Measurements from ENCODE around the gene HIPK2. TPM values are rescaled to one million over a fixed set of nuclear protein-coding genes. Genes with fewer than 3 reads are reported as not detected.
A peak's percentile ranks its signal among the peaks of the same experiment; 100 is the strongest.

Gene HIPK2
- total RNA-seq, 6 experiments from 2014 or later = 48.5 to 68.0 (median 59.6) TPM

DNA sequence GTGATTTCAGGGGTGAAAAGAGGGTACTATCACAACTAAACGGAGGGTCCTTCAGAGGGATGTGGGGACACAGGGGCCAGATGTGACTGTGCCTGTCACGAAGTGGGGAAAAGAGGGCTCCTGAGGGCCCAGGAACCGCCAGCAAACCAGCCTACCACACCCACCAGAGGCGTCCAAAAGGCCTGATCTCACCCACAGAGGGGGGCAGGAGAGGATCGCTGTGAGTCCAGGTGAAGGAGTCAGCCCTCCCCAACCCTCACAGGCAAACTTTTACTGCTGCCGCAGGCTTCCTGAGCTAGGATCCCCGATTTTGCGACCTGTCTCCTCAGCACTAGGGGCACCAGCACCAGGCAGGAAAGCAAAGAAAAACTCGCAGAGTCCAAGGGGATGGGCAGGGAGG lies 64.7 kb downstream of the HIPK2 start:
- H3K9me3 ChIP-seq = no peaks in the 10 kb centered on the region
- intact Hi-C loops (cut with DNase I) = no loop called here
- no peak for TF ChIP-seq POLR2A (IDR thresholded peaks at IDR 0.05)
- TF ChIP-seq, protein P1, sequence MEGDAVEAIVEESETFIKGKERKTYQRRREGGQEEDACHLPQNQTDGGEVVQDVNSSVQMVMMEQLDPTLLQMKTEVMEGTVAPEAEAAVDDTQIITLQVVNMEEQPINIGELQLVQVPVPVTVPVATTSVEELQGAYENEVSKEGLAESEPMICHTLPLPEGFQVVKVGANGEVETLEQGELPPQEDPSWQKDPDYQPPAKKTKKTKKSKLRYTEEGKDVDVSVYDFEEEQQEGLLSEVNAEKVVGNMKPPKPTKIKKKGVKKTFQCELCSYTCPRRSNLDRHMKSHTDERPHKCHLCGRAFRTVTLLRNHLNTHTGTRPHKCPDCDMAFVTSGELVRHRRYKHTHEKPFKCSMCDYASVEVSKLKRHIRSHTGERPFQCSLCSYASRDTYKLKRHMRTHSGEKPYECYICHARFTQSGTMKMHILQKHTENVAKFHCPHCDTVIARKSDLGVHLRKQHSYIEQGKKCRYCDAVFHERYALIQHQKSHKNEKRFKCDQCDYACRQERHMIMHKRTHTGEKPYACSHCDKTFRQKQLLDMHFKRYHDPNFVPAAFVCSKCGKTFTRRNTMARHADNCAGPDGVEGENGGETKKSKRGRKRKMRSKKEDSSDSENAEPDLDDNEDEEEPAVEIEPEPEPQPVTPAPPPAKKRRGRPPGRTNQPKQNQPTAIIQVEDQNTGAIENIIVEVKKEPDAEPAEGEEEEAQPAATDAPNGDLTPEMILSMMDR (IDR thresholded peaks at IDR 0.05) = no peak
- H3K27me3 ChIP-seq = no peaks in the 10 kb centered on the region
- H3K4me1 ChIP-seq = peaks cover 0 to 32% (median 12%) of the 10 kb centered on the region in 4 donors
- H3K27ac ChIP-seq = peak overlapping the region in 2 of 3 donors; percentile 32 to 57
- no peak overlapping the region for H3K4me3 ChIP-seq
- WGBS (ENCODE audit: insufficient coverage, low coverage, low lambda C conversion rate, missing lambda C conversion rate) = 78% methylated on average over 5 of the region's 9 CpGs
- no peak for DNase-seq
- ATAC-seq = no peak
- peaks cover 3 to 34% (median 14%) of the 10 kb centered on the region in 4 donors for H3K36me3 ChIP-seq

DNA sequence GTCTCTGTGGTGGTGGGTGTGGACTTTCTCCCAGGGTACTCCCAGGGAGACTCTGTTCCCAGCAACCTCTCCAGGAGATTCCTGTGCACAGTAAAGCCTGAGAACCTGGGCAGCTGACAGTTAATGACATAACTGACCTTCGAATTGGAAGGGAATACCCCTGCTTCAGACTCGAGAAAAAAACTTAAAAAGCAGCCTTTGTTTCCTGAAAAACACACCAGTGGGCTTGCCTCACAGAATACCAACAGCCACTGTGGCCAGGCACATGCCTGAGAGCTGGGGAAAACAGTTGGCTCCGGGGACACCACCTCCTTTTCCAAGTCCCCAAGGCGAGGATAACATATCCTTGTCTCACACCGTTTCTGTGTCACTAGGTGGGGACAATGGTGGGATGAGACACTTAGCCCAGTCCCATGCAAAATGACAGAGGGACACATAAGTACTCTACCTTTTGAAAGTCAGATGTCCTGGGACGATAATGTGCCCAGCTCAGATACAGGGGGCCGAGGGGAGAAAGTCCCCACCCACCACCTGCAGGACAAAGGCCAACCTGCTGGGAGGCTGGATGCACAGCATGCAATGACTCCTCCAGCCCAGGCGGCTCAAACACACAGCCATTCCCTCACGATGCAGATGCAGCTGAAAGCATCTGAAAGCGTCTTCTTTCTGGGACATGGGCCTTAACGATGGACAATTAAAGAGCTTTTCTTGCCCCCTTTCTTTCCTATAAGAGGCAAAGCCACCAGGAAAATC lies 65.6 kb downstream of the HIPK2 start:
- Histone ChIP-seq H3K9me3 (no peaks in the 10 kb centered on the region), H3K27me3 (no peaks in the 10 kb centered on the region), H3K4me1 (peaks cover 0 to 32% (median 12%) of the 10 kb centered on the region in 4 donors), H3K36me3 (peaks cover 5 to 34% (median 14%) of the 10 kb centered on the region in 4 donors), H3K4me3 (no peak overlapping the region), H3K27ac (peak overlapping the region in 2 of 3 donors; percentile 32 to 57)
- ATAC-seq = peak in 1 of 4 donors; percentile 8
- WGBS (ENCODE audit: insufficient coverage, low coverage, low lambda C conversion rate, missing lambda C conversion rate) = 61% methylated on average over 6 of the region's 11 CpGs
- no peak for DNase-seq
- intact Hi-C loops (cut with DNase I) = no loop called here
- TF ChIP-seq, protein P1 (IDR thresholded peaks at IDR 0.05) = no peak
- TF ChIP-seq POLR2A (IDR thresholded peaks at IDR 0.05) = no peak

DNA sequence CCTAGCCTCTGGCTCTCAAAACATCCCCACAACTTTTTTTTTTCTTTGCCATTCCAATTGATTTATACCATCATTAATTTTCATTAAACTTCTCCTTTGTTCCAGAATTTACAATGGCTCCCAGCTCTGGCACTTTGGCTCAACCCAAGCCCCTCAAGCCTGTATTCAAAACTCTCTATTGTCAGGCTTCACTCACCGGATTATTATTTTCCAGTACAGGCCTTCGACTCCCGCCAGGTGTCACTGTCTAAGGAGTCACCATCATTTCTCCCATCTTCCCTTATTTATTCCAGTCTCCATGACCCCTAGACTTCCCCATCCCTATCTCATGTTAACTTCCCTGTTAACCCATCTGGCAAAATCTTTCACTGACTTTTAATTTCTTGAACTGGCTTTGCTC lies 67.8 kb downstream of the HIPK2 start:
- Histone ChIP-seq H3K9me3 (no peaks in the 10 kb centered on the region), H3K4me3 (no peak overlapping the region), H3K36me3 (peaks cover 0 to 16% (median 9%) of the 10 kb centered on the region in 4 donors), H3K27me3 (no peaks in the 10 kb centered on the region), H3K27ac (no peak overlapping the region), H3K4me1 (peaks cover 0 to 32% (median 14%) of the 10 kb centered on the region in 4 donors)
- no peak for DNase-seq
- intact Hi-C loops (cut with DNase I) = no loop called here
- TF ChIP-seq, protein P1 (IDR thresholded peaks at IDR 0.05) = no peak
- TF ChIP-seq POLR2A (IDR thresholded peaks at IDR 0.05) = no peak
- no peak for ATAC-seq
- 92% methylated on average over 3 of the region's 3 CpGs for WGBS (ENCODE audit: insufficient coverage, low coverage, low lambda C conversion rate, missing lambda C conversion rate)

DNA sequence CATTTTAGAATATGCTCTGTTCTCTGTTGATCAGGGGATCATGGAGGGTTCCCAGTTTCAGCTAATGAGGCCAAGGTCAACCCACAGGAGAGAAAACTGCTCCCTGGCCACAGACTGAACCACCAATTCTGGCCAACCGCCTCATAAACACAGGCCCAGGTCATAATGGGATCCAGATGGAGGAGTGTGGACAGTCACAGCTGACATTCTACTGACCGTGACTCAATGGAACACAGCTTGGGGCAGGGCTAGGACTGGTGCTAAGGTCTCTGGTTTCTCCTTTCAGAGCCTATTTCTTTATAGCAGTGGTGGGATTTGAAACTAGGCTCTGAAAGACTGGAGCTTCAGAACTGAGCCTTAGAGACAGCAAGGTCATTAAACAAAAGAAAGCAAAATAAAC lies 68.3 kb downstream of the HIPK2 start:
- TF ChIP-seq, protein P1 (IDR thresholded peaks at IDR 0.05) = no peak
- no peak for TF ChIP-seq POLR2A (IDR thresholded peaks at IDR 0.05)
- Histone ChIP-seq H3K4me3 (no peak overlapping the region), H3K27me3 (no peaks in the 10 kb centered on the region), H3K36me3 (peaks cover 0 to 11% (median 8%) of the 10 kb centered on the region in 4 donors), H3K4me1 (peaks cover 0 to 33% (median 16%) of the 10 kb centered on the region in 4 donors), H3K9me3 (no peaks in the 10 kb centered on the region), H3K27ac (peak overlapping the region in 1 of 3 donors; percentile 24)
- WGBS (ENCODE audit: insufficient coverage, low coverage, low lambda C conversion rate, missing lambda C conversion rate) = 66% methylated on average over 2 of the region's 2 CpGs
- ATAC-seq (peak in 1 of 4 donors; percentile 17), DNase-seq (no peak)
- intact Hi-C loops (cut with DNase I) = no loop called here
